Measurements from ENCODE around the gene KRTAP12-1.

- no peak for TF ChIP-seq POLR2A (IDR thresholded peaks at IDR 0.05)
- TF ChIP-seq CTCF (IDR thresholded peaks at IDR 0.05) = no peak
Measured at GRCh38 chr21:44644878-44645277, 37.1 kb downstream of the KRTAP12-1 start.

Measured in body of pancreas (tissue), 4 donors.